Measurements from ENCODE around the gene STX3. TPM values are rescaled to one million over a fixed set of nuclear protein-coding genes. Genes with fewer than 3 reads are reported as not detected.

STX3 gene
- total and polyA plus RNA-seq, 2 of the 13 experiments (the other 11 are each of a cell fraction or from before 2014, with no cell fraction given): 16.5 to 24.0 TPM

DNA sequence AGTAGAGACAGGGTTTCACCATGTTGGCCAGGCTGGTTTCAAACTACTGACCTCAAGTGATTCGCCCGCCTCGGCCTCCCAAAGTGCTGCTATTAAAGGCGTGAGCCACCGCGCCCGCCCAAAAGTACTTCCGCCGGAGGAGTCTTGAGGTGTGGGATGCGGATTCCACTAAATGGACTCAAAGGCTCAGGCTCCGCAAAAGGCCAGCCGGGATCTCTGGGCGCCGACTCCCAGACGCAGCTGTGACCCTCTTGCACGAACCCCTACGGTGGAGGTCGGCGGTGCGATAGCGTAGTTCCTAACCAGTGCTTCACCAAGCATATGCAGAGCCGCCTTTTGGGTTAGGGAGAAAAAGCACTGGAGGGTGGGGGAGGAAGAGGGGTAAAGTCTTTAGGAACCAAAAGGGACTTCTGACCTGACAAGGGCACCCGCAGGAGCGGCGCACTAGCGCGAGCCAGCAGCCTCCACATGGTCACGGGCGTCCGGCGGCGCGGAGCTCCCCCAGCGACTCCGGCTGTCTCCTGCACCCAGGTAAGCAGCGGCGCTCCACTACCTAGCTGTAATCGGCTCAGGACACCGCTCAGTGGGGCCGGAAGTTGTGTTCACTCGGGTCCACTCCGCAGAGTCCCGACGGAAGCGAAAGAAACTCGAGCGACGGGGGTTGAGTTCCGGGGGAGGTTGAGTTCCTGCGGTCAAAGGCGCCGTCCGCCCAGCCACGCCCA is 55.2 kb downstream of the STX3 start, which contains the start of gene MRPL16 (continued):
- TF ChIP-seq ISL2 (CRISPR knock-in tag; IDR thresholded peaks at IDR 0.05) (peak; percentile 52), FOXA1 (IDR thresholded peaks at IDR 0.05) (no peak), FOXA1 (CRISPR knock-in tag; IDR thresholded peaks at IDR 0.05) (peak; percentile 42), FLYWCH1 (CRISPR knock-in tag; IDR thresholded peaks at IDR 0.05) (no peak), ZNF232 (CRISPR knock-in tag; IDR thresholded peaks at IDR 0.05; ENCODE audit: borderline replicate concordance) (no peak; the same call in 1 of the 2 replicates), ZNF281 (CRISPR knock-in tag; IDR thresholded peaks at IDR 0.05; ENCODE audit: borderline replicate concordance) (no peak), PLRG1 (conservative IDR thresholded peaks at IDR 0.05) (no peak), MXD4 (CRISPR knock-in tag; IDR thresholded peaks at IDR 0.05) (peak; percentile 79), ZNF766 (CRISPR knock-in tag; IDR thresholded peaks at IDR 0.05; ENCODE audit: borderline replicate concordance) (no peak), ZNF775 (CRISPR knock-in tag; IDR thresholded peaks at IDR 0.05; ENCODE audit: borderline replicate concordance) (peak; percentile 34; the same call in 1 of the 2 replicates), DNMT1 (CRISPR knock-in tag; IDR thresholded peaks at IDR 0.05) (no peak), ZNF670 (CRISPR knock-in tag; IDR thresholded peaks at IDR 0.05; ENCODE audit: borderline replicate concordance) (no peak), BCL6 (CRISPR knock-in tag; IDR thresholded peaks at IDR 0.05) (peak; percentile 68), NFRKB (IDR thresholded peaks at IDR 0.05) (no peak), ZNF33A (CRISPR knock-in tag; IDR thresholded peaks at IDR 0.05; ENCODE audit: borderline replicate concordance) (no peak), MAZ (IDR thresholded peaks at IDR 0.05; ENCODE audit: borderline replicate concordance, low read depth, low read length) (peak; percentile 73), MAZ (CRISPR knock-in tag; IDR thresholded peaks at IDR 0.05; ENCODE audit: low read depth) (0 out of 2 replicates have a peak, but pooled peaks have one; percentile 52), ZNF841 (CRISPR knock-in tag; IDR thresholded peaks at IDR 0.05; ENCODE audit: borderline replicate concordance) (no peak), RCOR2 (CRISPR knock-in tag; IDR thresholded peaks at IDR 0.05) (no peak), FOXJ3 (CRISPR knock-in tag; IDR thresholded peaks at IDR 0.05; ENCODE audit: borderline replicate concordance) (no peak; the same call in 1 of the 2 replicates), TBX2 (CRISPR knock-in tag; IDR thresholded peaks at IDR 0.05; ENCODE audit: borderline replicate concordance) (peak; percentile 40; the same call in 1 of the 2 replicates), PAX8 (CRISPR knock-in tag; IDR thresholded peaks at IDR 0.05; ENCODE audit: borderline replicate concordance) (no peak)
- TF ChIP-seq, protein P1, sequence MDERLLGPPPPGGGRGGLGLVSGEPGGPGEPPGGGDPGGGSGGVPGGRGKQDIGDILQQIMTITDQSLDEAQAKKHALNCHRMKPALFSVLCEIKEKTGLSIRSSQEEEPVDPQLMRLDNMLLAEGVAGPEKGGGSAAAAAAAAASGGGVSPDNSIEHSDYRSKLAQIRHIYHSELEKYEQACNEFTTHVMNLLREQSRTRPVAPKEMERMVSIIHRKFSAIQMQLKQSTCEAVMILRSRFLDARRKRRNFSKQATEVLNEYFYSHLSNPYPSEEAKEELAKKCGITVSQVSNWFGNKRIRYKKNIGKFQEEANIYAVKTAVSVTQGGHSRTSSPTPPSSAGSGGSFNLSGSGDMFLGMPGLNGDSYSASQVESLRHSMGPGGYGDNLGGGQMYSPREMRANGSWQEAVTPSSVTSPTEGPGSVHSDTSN (CRISPR knock-in tag; IDR thresholded peaks at IDR 0.05): no peak
- TF ChIP-seq, protein P2, sequence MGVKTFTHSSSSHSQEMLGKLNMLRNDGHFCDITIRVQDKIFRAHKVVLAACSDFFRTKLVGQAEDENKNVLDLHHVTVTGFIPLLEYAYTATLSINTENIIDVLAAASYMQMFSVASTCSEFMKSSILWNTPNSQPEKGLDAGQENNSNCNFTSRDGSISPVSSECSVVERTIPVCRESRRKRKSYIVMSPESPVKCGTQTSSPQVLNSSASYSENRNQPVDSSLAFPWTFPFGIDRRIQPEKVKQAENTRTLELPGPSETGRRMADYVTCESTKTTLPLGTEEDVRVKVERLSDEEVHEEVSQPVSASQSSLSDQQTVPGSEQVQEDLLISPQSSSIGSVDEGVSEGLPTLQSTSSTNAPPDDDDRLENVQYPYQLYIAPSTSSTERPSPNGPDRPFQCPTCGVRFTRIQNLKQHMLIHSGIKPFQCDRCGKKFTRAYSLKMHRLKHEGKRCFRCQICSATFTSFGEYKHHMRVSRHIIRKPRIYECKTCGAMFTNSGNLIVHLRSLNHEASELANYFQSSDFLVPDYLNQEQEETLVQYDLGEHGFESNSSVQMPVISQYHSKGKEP (CRISPR knock-in tag; IDR thresholded peaks at IDR 0.05): no peak
- TF ChIP-seq, protein P3, sequence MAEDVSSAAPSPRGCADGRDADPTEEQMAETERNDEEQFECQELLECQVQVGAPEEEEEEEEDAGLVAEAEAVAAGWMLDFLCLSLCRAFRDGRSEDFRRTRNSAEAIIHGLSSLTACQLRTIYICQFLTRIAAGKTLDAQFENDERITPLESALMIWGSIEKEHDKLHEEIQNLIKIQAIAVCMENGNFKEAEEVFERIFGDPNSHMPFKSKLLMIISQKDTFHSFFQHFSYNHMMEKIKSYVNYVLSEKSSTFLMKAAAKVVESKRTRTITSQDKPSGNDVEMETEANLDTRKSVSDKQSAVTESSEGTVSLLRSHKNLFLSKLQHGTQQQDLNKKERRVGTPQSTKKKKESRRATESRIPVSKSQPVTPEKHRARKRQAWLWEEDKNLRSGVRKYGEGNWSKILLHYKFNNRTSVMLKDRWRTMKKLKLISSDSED (CRISPR knock-in tag; IDR thresholded peaks at IDR 0.05): no peak
